ENCODE measurements around the gene C4orf54.

The C4orf54 gene

GRCh38 chr4:99625369-99625768, 32.3 kb downstream of the C4orf54 start:
- Histone ChIP-seq H4K20me1 (ENCODE audit: low read depth, low read length) (no peaks in the 10 kb centered on the region), H3K9me3 (ENCODE audit: insufficient read depth, low read length) (no peaks in the 10 kb centered on the region), H3K4me3 (ENCODE audit: insufficient read depth, low read length, poor library complexity, severe bottlenecking) (no peak overlapping the region), H3F3A (ENCODE audit: insufficient read depth) (no peaks in the 10 kb centered on the region), H3K9ac (ENCODE audit: low read length) (no peak overlapping the region), H3K36me3 (ENCODE audit: low read length) (no peaks in the 10 kb centered on the region), H3K9me2 (replicated peaks; ENCODE audit: insufficient read depth, low read length) (no peaks in the 10 kb centered on the region), H2AFZ (ENCODE audit: low read depth, low read length, severe bottlenecking) (no peak overlapping the region), H3K79me2 (ENCODE audit: insufficient read depth, low read length) (no peaks in the 10 kb centered on the region), H3K27ac (ENCODE audit: low read depth, low read length) (no peak overlapping the region), H3K4me2 (ENCODE audit: low read depth, low read length, poor library complexity, severe bottlenecking) (no peak overlapping the region), H3K27me3 (ENCODE audit: low read length) (no peaks in the 10 kb centered on the region)
- TF ChIP-seq, protein P1, sequence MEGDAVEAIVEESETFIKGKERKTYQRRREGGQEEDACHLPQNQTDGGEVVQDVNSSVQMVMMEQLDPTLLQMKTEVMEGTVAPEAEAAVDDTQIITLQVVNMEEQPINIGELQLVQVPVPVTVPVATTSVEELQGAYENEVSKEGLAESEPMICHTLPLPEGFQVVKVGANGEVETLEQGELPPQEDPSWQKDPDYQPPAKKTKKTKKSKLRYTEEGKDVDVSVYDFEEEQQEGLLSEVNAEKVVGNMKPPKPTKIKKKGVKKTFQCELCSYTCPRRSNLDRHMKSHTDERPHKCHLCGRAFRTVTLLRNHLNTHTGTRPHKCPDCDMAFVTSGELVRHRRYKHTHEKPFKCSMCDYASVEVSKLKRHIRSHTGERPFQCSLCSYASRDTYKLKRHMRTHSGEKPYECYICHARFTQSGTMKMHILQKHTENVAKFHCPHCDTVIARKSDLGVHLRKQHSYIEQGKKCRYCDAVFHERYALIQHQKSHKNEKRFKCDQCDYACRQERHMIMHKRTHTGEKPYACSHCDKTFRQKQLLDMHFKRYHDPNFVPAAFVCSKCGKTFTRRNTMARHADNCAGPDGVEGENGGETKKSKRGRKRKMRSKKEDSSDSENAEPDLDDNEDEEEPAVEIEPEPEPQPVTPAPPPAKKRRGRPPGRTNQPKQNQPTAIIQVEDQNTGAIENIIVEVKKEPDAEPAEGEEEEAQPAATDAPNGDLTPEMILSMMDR (IDR thresholded peaks at IDR 0.05; ENCODE audit: insufficient read depth, low read length, poor library complexity, severe bottlenecking): no peak
- TF ChIP-seq EZH2phosphoT487 (conservative IDR thresholded peaks at IDR 0.05; ENCODE audit: low read length): no peak

- TF ChIP-seq EZH2phosphoT487 (conservative IDR thresholded peaks at IDR 0.05; ENCODE audit: low read length): no peak
- TF ChIP-seq, protein P1 (IDR thresholded peaks at IDR 0.05; ENCODE audit: insufficient read depth, low read length, poor library complexity, severe bottlenecking): no peak
- H4K20me1 ChIP-seq (ENCODE audit: low read depth, low read length): no peaks in the 10 kb centered on the region
- no peak overlapping the region for H3K9ac ChIP-seq (ENCODE audit: low read length)
- H3K9me3 ChIP-seq (ENCODE audit: insufficient read depth, low read length): no peaks in the 10 kb centered on the region
- no peaks in the 10 kb centered on the region for H3K27me3 ChIP-seq (ENCODE audit: low read length)
- no peak overlapping the region for H3K4me2 ChIP-seq (ENCODE audit: low read depth, low read length, poor library complexity, severe bottlenecking)
- H3K4me3 ChIP-seq (ENCODE audit: insufficient read depth, low read length, poor library complexity, severe bottlenecking): no peak overlapping the region
- no peak overlapping the region for H3K27ac ChIP-seq (ENCODE audit: low read depth, low read length)
- H3K79me2 ChIP-seq (ENCODE audit: insufficient read depth, low read length): no peaks in the 10 kb centered on the region
- H3K36me3 ChIP-seq (ENCODE audit: low read length): no peaks in the 10 kb centered on the region
- no peaks in the 10 kb centered on the region for H3K9me2 ChIP-seq (replicated peaks; ENCODE audit: insufficient read depth, low read length)
- no peaks in the 10 kb centered on the region for H3F3A ChIP-seq (ENCODE audit: insufficient read depth)
- no peak overlapping the region for H2AFZ ChIP-seq (ENCODE audit: low read depth, low read length, severe bottlenecking)
Measured at GRCh38 chr4:99624141-99624719, 33.4 kb downstream of the C4orf54 start.

- Histone ChIP-seq H3K9ac (ENCODE audit: low read length) (no peak overlapping the region), H3F3A (ENCODE audit: insufficient read depth) (no peaks in the 10 kb centered on the region), H3K4me3 (ENCODE audit: insufficient read depth, low read length, poor library complexity, severe bottlenecking) (no peak overlapping the region), H3K36me3 (ENCODE audit: low read length) (no peaks in the 10 kb centered on the region), H2AFZ (ENCODE audit: low read depth, low read length, severe bottlenecking) (no peak overlapping the region), H3K4me2 (ENCODE audit: low read depth, low read length, poor library complexity, severe bottlenecking) (no peak overlapping the region), H3K27me3 (ENCODE audit: low read length) (no peaks in the 10 kb centered on the region), H4K20me1 (ENCODE audit: low read depth, low read length) (no peaks in the 10 kb centered on the region), H3K9me2 (replicated peaks; ENCODE audit: insufficient read depth, low read length) (no peaks in the 10 kb centered on the region), H3K27ac (ENCODE audit: low read depth, low read length) (no peak overlapping the region), H3K79me2 (ENCODE audit: insufficient read depth, low read length) (no peaks in the 10 kb centered on the region), H3K9me3 (ENCODE audit: insufficient read depth, low read length) (no peaks in the 10 kb centered on the region)
- TF ChIP-seq, protein P1 (IDR thresholded peaks at IDR 0.05; ENCODE audit: insufficient read depth, low read length, poor library complexity, severe bottlenecking): no peak
- no peak for TF ChIP-seq EZH2phosphoT487 (conservative IDR thresholded peaks at IDR 0.05; ENCODE audit: low read length)
Measured at GRCh38 chr4:99622341-99622740, 35.3 kb downstream of the C4orf54 start.
